H1 (cell line): ENCODE measurements around the gene HDAC11. TPM values are rescaled to one million over a fixed set of nuclear protein-coding genes. Genes with fewer than 3 reads are reported as not detected.

Experiments used
- CHD1 ChIP-seq: IDR thresholded peaks from 2 replicates; pipeline ENCODE4 v1.6.1; 2012; ENCODE audit warnings: low read depth, low read length, improper control_type of control experiment
- GTF2F1 ChIP-seq: IDR thresholded peaks from 2 replicates; pipeline ENCODE4 v1.6.1; 2012; ENCODE audit warnings: low read depth, low read length, improper control_type of control experiment, borderline replicate concordance
- HDAC6 ChIP-seq: IDR thresholded peaks from one replicate; pipeline ENCODE4 v1.7.1; 2012; ENCODE audit warnings: low read depth, mild to moderate bottlenecking, inconsistent platforms, low read length, moderate library complexity
- POLR2A ChIP-seq, 2 experiments: IDR thresholded peaks; 1 replicate in 1 of 2; 2 replicates in 1 of 2; pipeline ENCODE4 v1.6.1; 2011; ENCODE audit warnings: low read depth in 2 of 2, low read length in 2 of 2, mild to moderate bottlenecking in 2 of 2; ENCODE audit errors: control extremely low read depth in 1 of 2
- SIN3A ChIP-seq, 2 experiments: IDR thresholded peaks in 1 of 2; conservative IDR thresholded peaks in 1 of 2; 2 replicates each; pipeline ENCODE4 v1.6.1; 2011 to 2012; ENCODE audit warnings: low read length in 2 of 2, improper control_type of control experiment in 1 of 2, low read depth in 1 of 2, mild to moderate bottlenecking in 1 of 2
- SIX5 ChIP-seq: IDR thresholded peaks from 2 replicates; pipeline ENCODE4 v1.6.1; 2011; ENCODE audit warnings: mild to moderate bottlenecking, low read depth, low read length
- SRF ChIP-seq: IDR thresholded peaks from 2 replicates; pipeline ENCODE4 v1.6.1; 2011; ENCODE audit warnings: mild to moderate bottlenecking, low read depth, low read length, moderate library complexity
- polyA plus RNA-seq, 7 experiments: library from polyadenylated mRNA; depleted of rRNA in 3 of 7; stranded (reverse) in 5 of 7; unstranded in 2 of 7; fragments of >200 nt in 5 of 7; fragments of 200-250 nt in 2 of 7; gene quantifications; 1 replicate in 5 of 7; 2 replicates in 1 of 7; 4 replicates in 1 of 7; pipeline versions ENCODE4 v1.2.1 to v1.2.3, GENCODE V29; 2011 to 2013; ENCODE audit warnings: missing spikeins in 2 of 7, mixed read lengths in 2 of 7
- total RNA-seq: library from RNA; stranded (reverse); fragmentation: NEBNext Ultra II Directional; extraction: Animal tissue kit (Norgen Biotek cat#: 25700); gene quantifications from 2 replicates; pipeline ENCODE4 v1.2.1, GENCODE V29; 2021

Gene HDAC11
- total and polyA plus RNA-seq, 2 of the 8 experiments (the other 6 are each of a cell fraction or from before 2014, with no cell fraction given) = 6.8 to 7.4 TPM

GRCh38 chr3:13466781-13467180 is 13.3 kb upstream of the HDAC11 start (continued):
- TF ChIP-seq HDAC6 (no peak), SIN3A (conservative IDR thresholded peaks at IDR 0.05 in 1 of 2, IDR thresholded peaks at IDR 0.05 in 1 of 2; ENCODE audit: low read depth in 1 of 2, low read length in 2 of 2) (no peak), SRF (no peak), CHD1 (no peak), POLR2A (IDR thresholded peaks at IDR 0.05; ENCODE audit: control extremely low read depth in 1 of 2, low read depth in 2 of 2, low read length in 2 of 2) (no peak), GTF2F1 (no peak), SIX5 (no peak)
